ENCODE data around the gene SPINK2. TPM values are rescaled to one million over a fixed set of nuclear protein-coding genes. Genes with fewer than 3 reads are reported as not detected.

The SPINK2 gene
- total RNA-seq, 1 donor from 2014 or later, result not detected

GRCh38 chr4:56850910-56851309 lies 29.4 kb upstream of the SPINK2 start:
- no peak overlapping the region for H3K4me3 Mint-ChIP-seq (ENCODE audit: unreplicated experiment)
- DNase-seq (ENCODE audit: low read depth) (no peak), FAIRE-seq (no peak)
- Histone ChIP-seq H3K36me3 (ENCODE audit: insufficient read depth, low read length) (no peaks in the 10 kb centered on the region), H2AFZ (ENCODE audit: low read depth, low read length) (no peak overlapping the region), H3K4me3 (ENCODE audit: insufficient read depth, low read depth, low read length) (no peak overlapping the region), H3K4me2 (ENCODE audit: low read length) (no peak overlapping the region), H3K79me2 (ENCODE audit: insufficient read depth, low read length) (no peaks in the 10 kb centered on the region), H4K20me1 (ENCODE audit: insufficient read depth, low read length) (no peaks in the 10 kb centered on the region), H3K4me1 (ENCODE audit: insufficient read depth, low read length) (no peaks in the 10 kb centered on the region), H3K27ac (ENCODE audit: low read depth, low read length) (no peak overlapping the region), H3K9me3 (ENCODE audit: insufficient read depth, low read depth, low read length) (no peaks in the 10 kb centered on the region), H3K9ac (ENCODE audit: low read length) (no peak overlapping the region), H3K27me3 (ENCODE audit: insufficient read depth, low read length) (no peaks in the 10 kb centered on the region)
- no peaks in the 10 kb centered on the region for H3K4me1 Mint-ChIP-seq (ENCODE audit: low read depth, unreplicated experiment)
- no peak overlapping the region for H3K27ac Mint-ChIP-seq (ENCODE audit: unreplicated experiment)
- no peaks in the 10 kb centered on the region for H3K9me3 Mint-ChIP-seq (ENCODE audit: unreplicated experiment)
- peaks cover 8% of the 10 kb centered on the region for H3K27me3 Mint-ChIP-seq (ENCODE audit: low read depth, unreplicated experiment)
- TF ChIP-seq CTCF (IDR thresholded peaks at IDR 0.05; ENCODE audit: insufficient read depth, low read depth, low read length), result no peak
- no peak for TF ChIP-seq EZH2 (IDR thresholded peaks at IDR 0.05; ENCODE audit: insufficient read depth, low read length)
- no peaks in the 10 kb centered on the region for H3K36me3 Mint-ChIP-seq (ENCODE audit: low read depth, unreplicated experiment)

GRCh38 chr4:56844802-56845580 lies 23.5 kb upstream of the SPINK2 start:
- H3K36me3 Mint-ChIP-seq (ENCODE audit: low read depth, unreplicated experiment), result no peaks in the 10 kb centered on the region
- Histone ChIP-seq H3K4me2 (ENCODE audit: low read length) (no peak overlapping the region), H4K20me1 (ENCODE audit: insufficient read depth, low read length) (no peaks in the 10 kb centered on the region), H3K4me3 (ENCODE audit: insufficient read depth, low read depth, low read length) (no peak overlapping the region), H3K36me3 (ENCODE audit: insufficient read depth, low read length) (no peaks in the 10 kb centered on the region), H2AFZ (ENCODE audit: low read depth, low read length) (no peak overlapping the region), H3K27ac (ENCODE audit: low read depth, low read length) (no peak overlapping the region), H3K4me1 (ENCODE audit: insufficient read depth, low read length) (no peaks in the 10 kb centered on the region), H3K27me3 (ENCODE audit: insufficient read depth, low read length) (no peaks in the 10 kb centered on the region), H3K9me3 (ENCODE audit: insufficient read depth, low read depth, low read length) (no peaks in the 10 kb centered on the region), H3K79me2 (ENCODE audit: insufficient read depth, low read length) (no peaks in the 10 kb centered on the region), H3K9ac (ENCODE audit: low read length) (no peak overlapping the region)
- H3K27me3 Mint-ChIP-seq (ENCODE audit: low read depth, unreplicated experiment), result peaks cover 17% of the 10 kb centered on the region
- DNase-seq (ENCODE audit: low read depth), result no peak
- no peak for FAIRE-seq
- H3K4me1 Mint-ChIP-seq (ENCODE audit: low read depth, unreplicated experiment), result no peaks in the 10 kb centered on the region
- no peak overlapping the region for H3K4me3 Mint-ChIP-seq (ENCODE audit: unreplicated experiment)
- H3K27ac Mint-ChIP-seq (ENCODE audit: unreplicated experiment), result no peak overlapping the region
- no peaks in the 10 kb centered on the region for H3K9me3 Mint-ChIP-seq (ENCODE audit: unreplicated experiment)
- TF ChIP-seq EZH2 (IDR thresholded peaks at IDR 0.05; ENCODE audit: insufficient read depth, low read length) (no peak), CTCF (IDR thresholded peaks at IDR 0.05; ENCODE audit: insufficient read depth, low read depth, low read length) (no peak)

GRCh38 chr4:56843421-56843899 lies 22.0 kb upstream of the SPINK2 start:
- H3K4me3 Mint-ChIP-seq (ENCODE audit: unreplicated experiment), result no peak overlapping the region
- Histone ChIP-seq H3K4me3 (ENCODE audit: insufficient read depth, low read depth, low read length) (no peak overlapping the region), H3K4me2 (ENCODE audit: low read length) (no peak overlapping the region), H3K27me3 (ENCODE audit: insufficient read depth, low read length) (no peaks in the 10 kb centered on the region), H3K9me3 (ENCODE audit: insufficient read depth, low read depth, low read length) (no peaks in the 10 kb centered on the region), H3K36me3 (ENCODE audit: insufficient read depth, low read length) (no peaks in the 10 kb centered on the region), H3K27ac (ENCODE audit: low read depth, low read length) (no peak overlapping the region), H2AFZ (ENCODE audit: low read depth, low read length) (no peak overlapping the region), H3K4me1 (ENCODE audit: insufficient read depth, low read length) (no peaks in the 10 kb centered on the region), H4K20me1 (ENCODE audit: insufficient read depth, low read length) (no peaks in the 10 kb centered on the region), H3K9ac (ENCODE audit: low read length) (no peak overlapping the region), H3K79me2 (ENCODE audit: insufficient read depth, low read length) (no peaks in the 10 kb centered on the region)
- H3K9me3 Mint-ChIP-seq (ENCODE audit: unreplicated experiment), result no peaks in the 10 kb centered on the region
- FAIRE-seq (no peak), DNase-seq (ENCODE audit: low read depth) (no peak)
- H3K4me1 Mint-ChIP-seq (ENCODE audit: low read depth, unreplicated experiment), result no peaks in the 10 kb centered on the region
- H3K36me3 Mint-ChIP-seq (ENCODE audit: low read depth, unreplicated experiment), result no peaks in the 10 kb centered on the region
- H3K27ac Mint-ChIP-seq (ENCODE audit: unreplicated experiment), result no peak overlapping the region
- TF ChIP-seq EZH2 (IDR thresholded peaks at IDR 0.05; ENCODE audit: insufficient read depth, low read length) (no peak), CTCF (IDR thresholded peaks at IDR 0.05; ENCODE audit: insufficient read depth, low read depth, low read length) (no peak)
- H3K27me3 Mint-ChIP-seq (ENCODE audit: low read depth, unreplicated experiment), result peaks cover 17% of the 10 kb centered on the region
